T follicular helper cell (primary cell): ENCODE results near the gene EPS8.

ENCODE experiments used
- DNase-seq: peaks from one replicate; pipeline ENCODE4 v3.0.0-alpha.2; 2020; ENCODE audit warnings: low read depth
- total RNA-seq, 2 experiments: gene quantifications; one replicate each; lab custom pipeline; 2026; lab: John Stamatoyannopoulos, UW

Gene EPS8
- total RNA-seq, result 3.0 to 5.6 reads per million in 2 experiments

DNA sequence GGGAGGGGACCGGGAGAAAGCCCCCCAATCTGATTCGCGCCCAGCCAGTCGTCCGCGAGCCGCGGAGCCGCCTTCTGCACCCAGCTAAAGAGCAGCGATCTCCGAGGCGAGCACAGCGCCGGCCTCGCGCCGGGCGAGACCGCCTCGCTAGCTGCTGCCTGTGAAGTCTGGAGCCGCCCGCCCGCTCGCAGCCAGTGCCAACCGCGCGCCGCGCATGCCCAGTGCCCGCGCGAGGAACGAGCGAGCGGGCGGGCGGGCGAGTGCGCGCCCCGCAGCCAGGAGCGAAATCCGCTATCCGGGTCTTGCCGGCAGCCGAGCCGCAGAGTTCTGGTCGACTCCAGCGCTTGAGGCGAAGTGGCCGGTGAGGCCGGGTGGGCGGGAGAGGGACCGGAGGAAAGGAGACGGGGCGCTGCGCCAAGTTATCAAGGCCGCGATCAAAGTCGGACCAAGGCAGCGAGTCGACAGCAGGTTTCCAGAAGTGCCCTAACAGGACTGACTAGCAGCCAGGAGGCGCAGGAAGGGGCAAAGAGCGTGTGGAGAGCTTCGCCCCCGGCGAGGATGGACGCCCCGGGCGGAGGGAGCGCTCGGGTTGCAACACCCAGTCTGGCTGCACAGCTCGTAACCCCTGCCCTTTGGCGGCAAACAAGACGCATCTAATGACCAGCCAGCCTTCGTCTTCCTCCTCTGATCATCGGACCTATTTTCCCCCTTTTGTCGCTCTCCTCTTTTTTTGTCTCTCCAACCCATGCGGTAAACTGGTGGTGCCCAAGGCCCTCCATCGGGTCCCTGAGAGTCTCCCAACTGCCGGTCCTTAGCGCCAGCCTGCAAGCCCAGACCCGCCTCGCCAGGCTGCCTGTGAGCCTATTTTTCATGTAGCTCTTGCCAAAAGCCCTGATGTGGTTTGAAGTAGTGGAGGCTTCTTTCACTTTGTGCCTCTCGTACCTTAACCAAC lies at the start of gene EPS8:
EPS8 (minus strand) TSS at position 169 of the 952 bp plus-strand sequence. CDS start 106,437 bp downstream, outside the sequence.
- DNase-seq, result peak; percentile 84

DNA sequence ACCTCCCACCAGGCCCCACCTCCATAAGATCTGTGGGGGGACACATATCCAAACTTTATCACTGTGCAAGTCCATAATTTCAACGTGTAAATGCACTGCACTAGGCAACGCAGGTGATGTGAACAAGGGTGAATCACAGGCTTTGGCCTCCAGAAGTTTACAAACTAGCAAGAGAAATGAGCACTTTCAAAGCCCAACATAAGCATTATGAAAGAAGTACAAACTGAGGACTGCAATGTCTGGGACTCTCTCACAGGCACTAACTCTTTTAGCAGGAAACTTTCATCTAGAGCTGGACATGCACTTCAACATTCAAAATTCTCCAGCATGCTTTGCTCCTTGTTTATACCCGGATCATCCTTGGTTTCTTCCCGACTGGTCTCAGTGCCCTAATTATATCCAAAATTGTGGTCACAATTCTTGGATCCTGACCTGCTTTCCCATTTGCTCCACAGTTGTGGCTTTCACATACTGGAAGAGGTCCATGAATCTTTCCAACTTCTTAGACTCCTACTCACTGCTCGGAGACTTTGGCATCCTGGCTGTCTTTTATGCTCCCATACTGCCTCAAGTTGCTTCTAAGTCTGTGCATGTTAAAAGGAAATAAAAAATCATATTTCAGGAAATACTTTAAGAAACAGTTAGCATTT lies 48.1 kb upstream of the EPS8 start:
- no peak for DNase-seq

DNA sequence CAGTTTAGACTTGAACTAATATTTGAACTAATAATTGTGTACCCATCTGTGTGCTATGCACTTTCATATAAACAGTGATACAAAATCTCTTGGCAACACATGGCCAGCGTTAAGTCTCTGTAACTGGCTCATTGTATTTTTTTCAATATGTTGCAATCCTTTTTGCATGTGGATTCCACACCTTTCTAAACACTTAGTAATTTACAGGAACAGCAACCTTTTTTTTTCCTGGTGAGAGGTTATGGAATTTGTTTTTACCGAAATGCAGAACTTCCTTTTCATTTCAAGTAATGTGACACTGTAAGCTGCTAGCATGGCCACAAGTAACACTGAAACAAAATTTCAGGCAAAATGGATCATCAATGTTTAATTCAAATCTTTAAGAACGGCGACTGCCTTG lies 45.4 kb upstream of the EPS8 start:
- DNase-seq, result no peak

DNA sequence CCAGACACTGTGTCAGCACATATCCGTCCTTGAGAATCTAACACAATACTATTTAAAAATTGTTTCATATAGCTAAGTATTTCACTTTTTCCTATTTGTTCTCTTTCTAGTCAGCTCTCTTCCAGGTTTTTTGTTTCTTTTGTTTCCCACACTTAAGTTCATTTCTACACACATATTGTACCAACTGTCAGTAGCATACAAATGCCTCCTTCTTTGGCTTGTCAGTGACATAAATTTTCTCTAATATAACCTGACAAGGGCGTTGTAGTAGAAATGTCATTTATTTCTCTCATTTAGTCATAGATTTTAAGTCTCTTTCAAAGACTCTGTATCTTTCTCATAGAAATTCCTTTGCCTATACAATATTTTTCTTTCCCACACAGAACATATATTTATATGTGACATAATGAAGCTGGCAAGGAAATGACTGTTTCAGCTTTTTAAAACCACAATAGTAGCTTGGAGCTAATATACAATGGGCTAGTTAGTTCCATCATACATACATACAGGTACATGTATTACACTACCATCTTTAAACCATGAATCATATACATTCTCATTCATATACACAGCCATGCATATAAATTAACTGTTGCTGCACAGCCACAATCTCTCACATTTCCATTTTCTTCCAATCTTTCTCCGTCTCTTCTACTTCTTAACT lies 42.3 kb upstream of the EPS8 start:
- no peak for DNase-seq

DNA sequence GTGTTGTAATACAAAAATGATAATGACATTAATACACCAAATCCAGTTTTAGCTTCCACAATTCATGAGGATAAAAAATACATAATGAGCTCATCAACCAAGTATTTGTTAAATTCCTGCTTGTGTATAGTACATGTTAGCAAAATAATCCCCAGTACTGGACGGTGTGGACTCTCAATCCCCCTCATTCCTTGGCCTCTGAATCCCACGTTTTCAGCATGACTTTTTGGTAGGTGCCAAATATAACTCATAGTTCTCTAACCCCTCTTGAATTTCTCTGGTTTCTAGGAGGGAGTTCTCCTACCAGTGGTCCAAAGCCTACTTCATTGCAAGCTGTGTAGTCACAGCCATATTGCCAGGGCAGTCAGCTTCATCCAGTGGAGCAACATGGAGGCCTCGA lies 41.4 kb upstream of the EPS8 start:
- DNase-seq, result no peak

DNA sequence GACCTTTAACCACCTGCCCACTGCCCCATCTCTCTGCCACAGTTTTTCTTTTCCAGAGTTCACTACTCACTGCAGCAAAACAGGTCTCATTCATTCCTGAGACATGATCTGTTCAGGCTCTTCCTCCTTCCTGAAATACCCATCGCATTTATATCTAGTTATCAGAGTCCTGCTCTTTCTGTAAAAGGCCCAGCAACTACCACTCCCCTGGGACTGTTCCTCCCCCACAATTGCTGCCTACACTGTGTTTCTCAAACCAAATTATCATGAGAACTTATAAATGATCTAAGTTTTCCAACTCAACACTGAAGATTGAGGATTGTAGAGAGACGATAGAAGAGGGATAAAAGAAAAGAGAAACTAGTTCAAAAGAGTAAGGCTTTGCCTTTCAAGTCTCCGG lies 40.8 kb upstream of the EPS8 start:
- DNase-seq, result no peak

DNA sequence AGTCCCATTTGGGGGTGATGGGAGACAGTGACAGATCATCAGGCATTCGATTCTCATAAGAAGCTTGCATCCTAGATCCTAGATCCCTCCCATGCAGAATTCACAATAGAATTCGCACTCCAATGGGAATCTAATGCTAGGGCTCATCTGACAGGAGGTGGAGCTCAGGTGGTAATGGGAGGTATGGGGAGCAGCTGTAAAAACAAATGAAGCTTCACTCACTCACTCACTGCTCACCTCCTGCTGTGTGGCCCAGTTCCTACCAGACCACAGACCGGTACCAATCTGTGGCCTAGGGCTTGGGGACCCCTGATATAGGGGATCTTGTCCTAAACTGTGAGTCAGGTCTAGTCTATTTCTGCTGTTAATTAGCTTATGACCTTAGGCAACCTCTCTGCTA lies 40.1 kb upstream of the EPS8 start:
- no peak for DNase-seq

DNA sequence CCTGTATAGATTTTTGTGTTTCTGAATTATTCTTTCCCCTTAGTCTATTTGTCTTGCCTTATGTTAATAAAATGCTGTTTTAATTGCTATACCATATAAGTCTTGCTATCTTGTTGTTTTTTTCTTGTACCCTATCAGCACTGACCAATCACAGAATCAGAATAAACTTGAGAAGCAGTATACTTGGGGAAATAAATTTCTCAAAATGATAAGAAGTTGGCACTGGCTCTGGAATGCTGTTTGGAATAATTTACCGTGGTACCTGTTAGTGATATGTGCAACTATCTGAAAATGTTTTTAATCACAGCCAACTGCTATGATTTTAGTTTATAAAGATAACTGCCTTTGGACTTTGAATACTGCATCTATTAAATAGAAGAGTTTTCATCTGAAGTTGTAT lies 37.9 kb upstream of the EPS8 start:
- no peak for DNase-seq

DNA sequence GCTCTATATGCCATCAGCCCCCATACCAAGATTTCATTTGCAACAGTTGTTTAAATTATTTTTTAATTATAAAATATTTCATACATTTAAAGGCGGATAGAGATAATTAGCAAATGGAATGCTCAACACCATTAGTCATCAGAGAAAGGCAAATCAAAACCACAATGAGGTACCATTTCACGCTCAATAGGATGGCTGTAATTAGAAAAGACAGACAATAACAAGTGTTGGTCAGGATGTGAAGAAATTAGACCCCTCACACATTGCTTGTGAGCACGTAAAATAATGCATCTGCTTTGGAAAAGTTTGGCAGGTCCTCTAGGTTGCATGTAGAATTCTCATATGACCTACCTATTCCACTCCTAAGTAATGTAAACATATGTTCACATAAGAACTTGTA lies 35.3 kb upstream of the EPS8 start:
- no peak for DNase-seq

DNA sequence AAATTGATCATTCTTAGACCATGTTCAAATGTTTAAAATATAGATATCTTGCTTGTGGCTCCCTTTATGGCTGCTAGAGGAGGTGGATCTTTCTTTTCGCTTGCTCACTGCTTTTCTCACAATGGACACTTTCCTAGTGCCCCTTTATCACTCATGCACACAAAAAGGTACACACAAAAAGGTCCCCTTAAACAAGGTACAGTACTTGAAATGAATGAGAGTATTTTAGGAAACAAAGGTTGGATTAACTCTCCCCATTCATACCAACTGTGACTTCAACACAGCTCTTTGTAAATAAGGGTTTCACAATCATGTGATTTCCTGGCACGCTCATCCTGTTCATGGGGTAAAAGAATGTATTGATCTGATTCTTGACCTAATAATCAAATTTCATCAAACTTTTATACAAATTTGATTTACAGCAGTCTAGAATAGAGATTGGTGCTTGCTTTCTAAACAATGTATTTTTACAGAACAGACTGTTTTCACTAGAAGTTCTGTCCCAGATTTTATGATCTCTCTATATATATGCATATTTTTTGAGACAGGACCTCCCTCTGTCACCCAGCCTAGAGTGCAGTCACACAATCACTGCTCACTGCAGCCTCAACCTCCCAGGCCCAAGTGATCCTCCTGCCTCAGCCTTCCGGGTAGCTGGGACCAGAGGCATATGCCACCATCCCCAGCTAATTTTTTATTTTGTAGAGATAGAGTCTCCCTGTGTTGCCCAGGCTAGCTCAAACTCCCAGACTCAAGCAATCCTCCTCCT lies 34.4 kb upstream of the EPS8 start:
- no peak for DNase-seq

DNA sequence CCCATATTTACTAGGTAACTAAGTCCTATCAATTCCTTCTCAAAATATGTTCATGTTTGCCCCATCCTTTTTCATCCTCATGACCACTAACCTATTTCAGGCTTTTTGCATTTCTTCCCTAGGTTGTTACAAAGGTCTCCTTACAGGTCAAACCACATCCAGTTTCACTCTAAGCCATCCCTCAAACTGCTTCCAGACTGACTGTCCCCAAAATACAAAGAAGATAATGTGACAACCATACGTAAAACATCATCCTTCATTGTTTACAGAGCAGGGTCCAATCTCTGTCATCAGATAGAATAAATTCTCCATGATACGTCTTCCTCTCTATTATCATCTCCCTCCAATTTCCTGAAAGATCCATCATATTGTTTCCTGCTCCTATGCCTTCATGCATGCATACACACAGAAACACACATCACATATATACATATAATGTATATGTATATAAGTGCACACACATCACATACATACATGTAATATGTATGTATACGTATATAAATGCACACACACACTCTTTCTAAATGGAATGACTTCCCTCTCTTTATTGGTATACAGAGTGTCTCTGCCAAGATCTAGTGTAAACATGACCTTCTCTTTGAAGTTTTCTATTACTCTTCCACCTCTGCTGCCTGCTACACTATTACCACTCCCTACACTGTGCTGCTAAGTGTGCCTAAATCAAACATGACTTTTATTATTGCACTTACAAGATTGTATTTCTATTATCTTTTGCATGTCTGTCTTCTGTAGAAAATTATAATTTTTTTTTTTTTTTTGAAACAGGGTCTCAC lies 30.7 kb upstream of the EPS8 start:
- DNase-seq, result no peak

DNA sequence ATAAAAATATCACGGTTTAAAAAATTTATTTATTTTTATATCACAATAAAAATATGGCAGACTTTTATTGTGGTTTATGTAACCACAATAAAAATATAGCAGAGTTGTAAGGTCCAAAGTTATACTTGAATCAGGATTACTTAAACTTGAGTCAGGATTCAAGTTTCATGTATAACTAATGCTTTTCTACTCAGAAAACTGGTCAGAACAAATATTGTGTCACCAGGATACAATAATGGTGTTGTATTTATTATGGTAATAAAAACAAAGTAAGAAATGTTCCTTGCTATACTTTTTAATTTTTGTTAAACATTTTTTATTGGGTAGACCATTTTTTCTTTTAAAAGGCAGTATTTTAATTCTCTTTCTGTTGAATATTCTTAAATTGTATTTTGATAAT lies 29.2 kb upstream of the EPS8 start:
- DNase-seq, result no peak

DNA sequence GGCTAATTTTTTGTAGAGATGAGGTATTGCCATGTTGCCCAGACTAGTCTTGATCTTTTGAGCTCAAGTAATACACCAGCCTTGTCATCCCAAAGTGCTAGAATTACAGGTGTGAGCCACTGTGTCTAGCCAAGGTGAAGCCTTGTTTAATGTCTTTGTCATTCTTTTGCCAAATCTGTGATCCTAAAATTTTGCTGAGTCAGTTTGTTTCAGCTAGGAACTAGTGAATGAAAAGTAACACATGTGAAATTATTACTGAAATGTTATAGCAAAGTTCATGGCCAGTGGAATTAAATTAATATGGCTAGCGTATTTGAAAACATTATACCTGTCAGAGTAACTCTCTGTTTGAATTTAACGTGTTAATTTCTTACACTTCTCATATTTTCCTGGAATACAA lies 26.5 kb upstream of the EPS8 start:
- no peak for DNase-seq

DNA sequence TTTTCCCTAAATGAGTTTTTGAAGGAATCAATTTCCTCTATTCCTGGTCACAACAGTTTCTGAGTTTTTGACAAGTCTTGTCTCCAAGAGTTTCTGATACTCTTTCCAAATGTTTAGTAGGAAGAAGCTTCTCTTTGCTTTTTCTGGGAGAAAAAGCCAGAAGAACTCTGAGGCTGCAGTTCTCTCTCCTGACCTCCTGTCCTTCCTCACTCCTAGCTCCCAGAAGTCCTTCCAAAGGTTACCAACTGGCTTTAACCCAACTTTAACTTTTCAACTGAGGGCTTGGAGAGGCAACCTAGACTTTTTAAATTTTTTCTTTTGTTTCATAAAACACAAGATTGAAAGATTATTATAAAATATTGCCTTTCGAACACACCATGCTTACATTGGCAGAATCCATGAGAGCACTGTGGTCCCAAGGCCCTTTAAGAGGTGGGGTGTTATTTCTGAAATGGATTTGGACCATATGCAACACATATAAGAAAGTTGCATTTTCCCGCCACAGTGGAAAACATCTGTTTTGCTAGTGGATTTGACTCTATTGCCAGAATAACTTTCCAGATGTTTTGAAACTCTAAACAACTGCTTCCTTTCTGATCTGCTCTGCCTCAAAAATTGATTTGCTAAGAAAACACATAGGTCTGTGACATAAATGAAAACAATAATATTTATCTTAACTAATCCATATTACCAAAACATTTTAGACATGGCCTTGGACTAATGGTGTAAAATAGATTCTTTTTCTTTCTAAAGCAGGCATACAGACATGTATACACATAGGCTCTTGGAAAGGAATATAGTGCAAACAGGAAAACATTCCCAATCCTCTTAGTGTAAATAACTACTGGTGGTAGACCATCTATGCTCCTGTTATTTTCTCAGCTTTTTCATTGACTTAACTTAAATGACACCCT lies 22.3 kb upstream of the EPS8 start:
- DNase-seq, result no peak

DNA sequence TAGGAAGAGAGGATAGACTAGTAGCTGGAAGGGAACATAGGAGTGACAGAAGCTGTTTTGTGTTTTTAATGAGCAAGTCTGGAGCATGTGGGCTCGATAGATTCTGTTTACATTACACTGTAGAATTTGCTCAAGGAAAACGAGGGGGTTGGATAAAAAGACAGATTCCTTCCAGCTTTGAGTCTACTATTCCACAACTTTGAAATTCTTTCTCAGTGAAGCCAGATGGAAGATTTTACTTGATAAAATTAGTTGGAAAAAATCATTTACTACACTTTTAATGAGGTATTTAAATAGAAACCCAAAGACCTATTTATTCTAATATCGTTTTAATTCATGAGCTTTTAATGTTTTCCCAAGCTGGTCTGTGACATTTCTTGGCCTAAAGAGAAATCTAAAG lies 19.5 kb upstream of the EPS8 start:
- no peak for DNase-seq

DNA sequence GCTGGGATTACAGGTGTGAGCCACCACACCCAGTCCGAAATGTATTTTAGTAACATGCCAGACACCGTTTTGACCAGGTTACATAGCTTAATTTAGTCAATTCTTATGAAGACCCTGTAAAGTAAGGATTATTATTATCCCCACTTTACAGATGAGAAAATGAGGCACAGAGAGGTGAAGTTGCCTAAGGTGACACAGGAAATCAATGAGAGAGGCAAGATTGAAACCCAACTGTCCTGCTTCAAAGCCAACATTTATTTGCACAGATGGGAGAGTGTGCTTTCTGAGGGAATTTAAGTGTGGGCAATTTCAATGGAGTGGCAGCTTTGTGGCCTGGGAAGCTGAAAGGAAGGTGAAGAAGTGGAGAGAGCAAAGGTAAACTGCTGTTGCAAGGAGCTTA lies 19.1 kb upstream of the EPS8 start:
- no peak for DNase-seq

DNA sequence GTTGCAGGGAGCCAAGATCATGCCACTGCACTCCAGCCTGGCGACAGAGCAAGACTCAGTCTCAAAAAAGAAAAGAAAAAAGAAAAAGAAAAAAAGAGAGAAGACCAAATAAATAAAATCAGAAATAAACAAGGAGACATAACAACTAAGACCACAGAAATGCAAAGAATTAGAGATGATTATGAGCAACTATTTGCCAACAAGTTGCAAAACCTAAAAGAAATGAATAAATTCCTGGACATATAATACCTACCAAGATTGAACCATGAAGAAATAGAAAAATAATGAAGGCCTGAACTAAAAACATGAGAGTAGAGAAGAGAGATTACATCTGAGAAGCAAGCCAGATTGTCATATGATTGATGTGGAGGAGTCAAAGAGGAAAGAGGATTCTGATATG lies 17.6 kb upstream of the EPS8 start:
- no peak for DNase-seq

DNA sequence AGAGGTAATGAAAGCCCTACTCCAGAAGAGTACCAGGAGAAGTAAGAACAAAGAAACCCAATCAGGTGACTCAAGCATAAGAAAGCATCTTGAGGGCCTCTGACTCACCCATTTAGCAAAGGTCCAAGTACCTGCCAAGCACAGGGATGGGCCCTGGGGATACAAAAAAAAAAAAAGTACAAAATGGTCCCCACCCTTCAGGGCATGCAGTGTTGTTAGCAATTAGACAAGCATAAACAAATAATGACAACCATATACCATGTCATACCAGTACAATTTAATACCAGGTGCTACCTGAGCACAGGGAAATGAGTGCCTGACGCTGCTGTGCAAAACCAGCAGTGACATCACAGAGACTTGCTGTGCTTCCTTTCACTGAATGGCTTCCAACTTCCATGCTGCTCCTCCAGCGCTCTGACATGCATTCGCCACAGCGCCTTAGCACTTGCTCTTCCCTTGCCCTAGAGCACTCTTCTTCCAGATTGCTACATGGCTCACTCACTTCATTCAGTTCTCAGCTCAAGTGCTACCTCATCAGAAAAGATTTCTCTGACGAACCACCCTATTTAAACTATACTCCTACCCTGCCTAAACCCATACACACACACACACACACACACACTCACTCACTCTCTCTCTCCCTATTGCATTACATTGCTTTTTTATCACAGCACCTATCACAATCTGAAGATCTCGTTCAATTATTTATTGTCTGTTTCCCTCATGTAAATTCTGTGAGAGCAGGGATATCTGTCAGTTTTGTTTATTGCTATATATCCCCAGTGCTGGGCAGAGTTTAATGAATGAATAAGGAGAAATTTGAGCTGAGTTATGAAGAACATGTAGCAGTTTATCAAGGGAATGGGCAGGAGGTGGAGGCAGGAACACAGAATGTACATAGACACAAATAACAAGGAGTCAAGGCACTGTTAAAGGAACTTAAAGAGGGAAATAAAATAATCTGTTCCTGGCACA lies 12.9 kb upstream of the EPS8 start:
- DNase-seq, result no peak

DNA sequence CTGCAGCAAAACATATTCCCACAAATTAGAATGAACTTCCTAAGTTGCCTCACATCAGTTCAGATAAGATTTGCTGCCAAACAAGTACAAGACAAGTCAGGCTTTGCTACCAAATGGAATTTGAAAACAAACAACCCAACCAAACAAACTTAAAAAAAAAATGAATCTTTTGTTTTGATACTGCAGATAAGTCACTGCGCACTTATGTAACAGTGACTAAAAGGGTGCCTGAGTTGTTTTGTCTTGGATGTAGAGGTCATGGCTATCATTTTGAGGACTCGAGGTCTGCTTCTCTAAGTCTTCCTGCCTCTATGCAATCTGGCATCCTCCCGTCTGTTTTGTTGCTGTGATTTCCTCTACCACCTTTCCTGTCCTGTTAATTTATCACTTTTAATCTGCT lies 11.1 kb upstream of the EPS8 start:
- no peak for DNase-seq
